ENCODE data around the gene HOXD8.

HOXD8 gene

GRCh38 chr2:176161825-176162626, 32.5 kb downstream of the HOXD8 start:
- no peak for DNase-seq

GRCh38 chr2:176162911-176163671, 33.6 kb downstream of the HOXD8 start:
- DNase-seq, result no peak

DNA sequence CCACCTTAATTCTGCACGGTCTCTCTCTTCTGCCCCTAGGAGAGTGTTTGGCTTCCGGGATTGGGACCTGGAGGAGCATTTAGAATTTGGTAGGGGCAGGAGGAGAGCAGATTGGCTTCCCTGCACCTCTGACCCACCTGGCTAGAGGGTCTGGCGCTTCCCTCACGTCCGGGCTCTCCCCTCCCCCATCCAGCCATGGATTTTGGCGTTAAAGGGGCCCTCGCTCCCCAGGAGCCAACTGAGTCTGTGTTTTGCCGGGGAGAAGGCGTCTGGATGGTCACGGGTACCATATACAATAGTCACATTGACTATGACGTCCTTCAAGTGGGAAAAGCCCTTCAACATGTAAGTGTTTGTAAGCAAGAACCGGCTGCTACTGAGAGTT, 34.2 kb downstream of the HOXD8 start:
- DNase-seq, result no peak

- no peak for DNase-seq
Measured at GRCh38 chr2:176164201-176164600, 34.7 kb downstream of the HOXD8 start.

DNA sequence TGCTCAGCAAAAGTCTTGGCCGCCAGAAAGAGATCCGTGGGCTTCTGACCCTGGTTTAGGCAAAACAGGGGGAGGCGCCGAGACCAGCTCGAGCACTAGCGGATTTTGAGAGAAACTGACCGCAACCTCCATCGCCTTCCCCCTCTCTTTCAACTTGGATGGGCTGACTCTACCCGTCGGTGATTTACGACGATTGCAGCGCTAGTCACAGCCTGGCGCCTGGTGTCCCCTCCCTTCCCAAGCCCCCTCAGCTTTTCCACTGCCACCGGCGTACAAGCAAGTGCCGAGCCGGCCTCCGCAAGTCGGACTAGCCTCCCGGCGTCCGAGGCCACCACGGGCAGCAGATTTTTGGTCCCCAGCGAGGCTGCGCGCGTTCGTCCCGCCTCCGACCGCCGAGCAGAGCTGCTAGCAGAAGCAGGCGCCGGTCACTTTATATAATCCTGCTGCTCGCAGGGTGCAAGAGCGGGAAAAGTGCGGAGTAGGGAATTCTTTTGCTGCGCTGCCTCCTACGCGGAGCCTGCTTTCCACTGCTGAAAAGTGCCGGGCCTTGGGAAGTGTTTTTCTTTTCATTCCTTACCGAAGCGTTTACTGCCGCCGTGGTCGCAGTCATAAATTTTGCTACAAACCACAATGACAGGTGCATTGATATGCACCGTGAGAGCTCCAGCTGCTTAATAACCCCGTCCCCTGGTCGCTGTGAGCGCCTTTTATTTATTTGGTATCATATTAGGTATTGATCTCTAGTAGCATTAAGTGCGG, 35.3 kb downstream of the HOXD8 start:
- DNase-seq, result no peak

DNA sequence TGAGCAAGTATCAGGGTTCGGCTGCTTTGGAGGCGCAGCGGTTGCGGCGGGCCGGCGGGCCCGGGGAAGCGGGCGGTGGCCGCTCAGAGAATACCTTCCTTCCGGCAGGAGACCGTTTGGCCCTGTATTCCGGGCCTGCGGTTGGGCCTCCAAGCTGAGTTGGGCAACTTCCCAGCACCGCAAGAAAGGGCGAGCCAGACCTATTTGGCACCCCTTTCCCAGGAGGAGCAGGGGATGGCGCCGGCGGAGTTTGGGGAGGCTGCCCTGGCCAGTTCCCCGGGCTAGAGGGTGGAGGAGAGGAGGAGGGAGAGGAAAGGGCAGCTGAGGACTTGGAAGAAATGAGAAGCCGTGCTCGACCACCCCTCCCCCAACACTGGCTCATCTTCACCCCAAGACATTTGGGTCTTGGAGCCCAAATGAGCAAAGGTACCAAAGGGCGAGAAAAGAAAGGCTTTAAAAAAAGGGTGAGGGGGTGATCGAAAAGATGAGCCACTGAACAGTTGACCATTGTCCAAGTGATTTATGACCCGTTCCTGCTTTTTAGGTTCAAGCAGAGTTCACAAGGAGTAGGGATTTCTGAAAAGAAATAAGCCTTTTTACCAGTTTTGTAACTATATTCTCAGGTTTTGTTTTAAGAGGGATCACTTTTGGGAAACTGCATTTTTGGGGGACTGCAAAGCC, 36.0 kb downstream of the HOXD8 start:
- no peak for DNase-seq

GRCh38 chr2:176166272-176166671, 36.8 kb downstream of the HOXD8 start:
- no peak for DNase-seq

GRCh38 chr2:176167398-176167797, 37.9 kb downstream of the HOXD8 start:
- no peak for DNase-seq

DNA sequence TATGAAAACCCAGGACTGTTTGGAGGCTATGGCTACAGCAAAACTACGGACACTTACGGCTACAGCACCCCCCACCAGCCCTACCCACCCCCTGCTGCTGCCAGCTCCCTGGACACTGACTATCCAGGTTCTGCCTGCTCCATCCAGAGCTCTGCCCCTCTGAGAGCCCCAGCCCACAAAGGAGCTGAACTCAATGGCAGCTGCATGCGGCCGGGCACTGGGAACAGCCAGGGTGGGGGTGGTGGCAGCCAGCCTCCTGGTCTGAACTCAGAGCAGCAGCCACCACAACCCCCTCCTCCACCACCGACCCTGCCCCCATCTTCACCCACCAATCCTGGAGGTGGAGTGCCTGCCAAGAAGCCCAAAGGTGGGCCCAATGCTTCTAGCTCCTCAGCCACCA, 39.7 kb downstream of the HOXD8 start:
- no peak for DNase-seq

DNA sequence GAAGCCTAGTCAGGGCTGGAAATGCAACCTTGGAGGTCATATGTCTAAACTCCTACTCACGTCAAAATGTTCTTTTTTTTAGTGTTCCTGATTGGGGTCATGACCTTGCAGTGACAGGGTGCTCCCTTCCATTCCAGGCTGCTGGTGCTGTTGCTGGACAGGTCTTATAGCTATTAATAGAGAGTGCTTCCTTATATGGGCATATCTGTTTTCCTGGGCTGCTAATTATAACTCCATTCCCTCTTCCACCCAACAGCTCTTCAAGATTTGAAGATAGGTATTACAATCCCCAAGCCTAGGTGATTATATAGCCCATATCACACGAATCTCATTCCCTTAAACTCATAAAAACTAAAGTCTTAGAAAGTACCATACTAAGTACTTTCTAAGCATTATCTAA, 40.2 kb downstream of the HOXD8 start:
- no peak for DNase-seq

GRCh38 chr2:176170602-176171305, 41.2 kb downstream of the HOXD8 start:
- no peak for DNase-seq

DNA sequence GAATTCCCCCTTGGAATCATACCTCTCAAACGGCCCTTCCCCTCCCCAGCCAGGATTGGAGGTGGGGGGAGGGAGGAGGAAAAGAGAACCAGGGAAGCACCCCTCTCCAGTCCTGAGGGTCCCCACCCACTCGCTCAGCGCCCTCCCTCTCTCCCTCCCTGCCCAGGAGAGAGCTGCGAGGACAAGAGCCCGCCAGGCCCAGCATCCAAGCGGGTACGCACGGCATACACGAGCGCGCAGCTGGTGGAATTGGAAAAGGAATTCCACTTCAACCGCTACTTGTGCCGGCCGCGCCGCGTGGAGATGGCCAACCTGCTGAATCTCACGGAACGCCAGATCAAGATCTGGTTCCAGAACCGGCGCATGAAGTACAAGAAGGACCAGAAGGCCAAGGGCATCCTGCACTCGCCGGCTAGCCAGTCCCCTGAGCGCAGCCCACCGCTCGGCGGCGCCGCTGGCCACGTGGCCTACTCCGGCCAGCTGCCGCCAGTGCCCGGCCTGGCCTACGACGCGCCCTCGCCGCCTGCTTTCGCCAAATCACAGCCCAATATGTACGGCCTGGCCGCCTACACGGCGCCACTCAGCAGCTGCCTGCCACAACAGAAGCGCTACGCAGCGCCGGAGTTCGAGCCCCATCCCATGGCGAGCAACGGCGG, 42.0 kb downstream of the HOXD8 start:
- no peak for DNase-seq

GRCh38 chr2:176172007-176172894, 42.7 kb downstream of the HOXD8 start:
- DNase-seq, result no peak

DNA sequence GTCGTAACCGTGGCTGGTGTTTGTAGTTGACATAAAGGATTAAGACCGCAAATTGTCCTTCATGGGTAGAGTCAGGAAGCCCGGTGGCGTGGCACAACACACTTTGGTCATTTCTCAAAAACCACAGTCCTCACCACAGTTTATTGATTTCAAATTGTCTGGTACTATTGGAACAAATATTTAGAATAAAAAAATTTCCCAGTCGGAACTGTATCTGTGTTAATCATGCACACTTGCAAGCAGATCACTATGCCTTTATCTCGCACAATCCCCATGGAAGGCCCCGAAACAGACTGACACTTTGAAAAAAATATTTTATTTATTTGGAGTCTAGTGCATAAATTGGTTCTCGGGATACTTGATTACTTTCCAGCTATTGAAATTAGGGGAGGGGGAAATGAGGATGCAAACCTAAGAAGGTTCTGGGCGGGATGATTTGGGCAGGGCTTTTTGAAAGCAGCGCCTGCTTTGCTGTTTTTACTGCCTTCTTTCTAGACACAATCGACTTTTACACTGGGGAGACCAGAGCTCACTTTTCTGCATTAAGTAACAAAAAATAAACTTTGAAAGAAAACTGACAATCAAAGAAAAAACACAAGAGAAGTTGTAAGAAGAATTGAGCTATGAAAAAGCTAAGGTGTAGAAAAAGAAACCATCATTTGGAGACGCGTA, 43.5 kb downstream of the HOXD8 start:
- DNase-seq, result no peak

DNA sequence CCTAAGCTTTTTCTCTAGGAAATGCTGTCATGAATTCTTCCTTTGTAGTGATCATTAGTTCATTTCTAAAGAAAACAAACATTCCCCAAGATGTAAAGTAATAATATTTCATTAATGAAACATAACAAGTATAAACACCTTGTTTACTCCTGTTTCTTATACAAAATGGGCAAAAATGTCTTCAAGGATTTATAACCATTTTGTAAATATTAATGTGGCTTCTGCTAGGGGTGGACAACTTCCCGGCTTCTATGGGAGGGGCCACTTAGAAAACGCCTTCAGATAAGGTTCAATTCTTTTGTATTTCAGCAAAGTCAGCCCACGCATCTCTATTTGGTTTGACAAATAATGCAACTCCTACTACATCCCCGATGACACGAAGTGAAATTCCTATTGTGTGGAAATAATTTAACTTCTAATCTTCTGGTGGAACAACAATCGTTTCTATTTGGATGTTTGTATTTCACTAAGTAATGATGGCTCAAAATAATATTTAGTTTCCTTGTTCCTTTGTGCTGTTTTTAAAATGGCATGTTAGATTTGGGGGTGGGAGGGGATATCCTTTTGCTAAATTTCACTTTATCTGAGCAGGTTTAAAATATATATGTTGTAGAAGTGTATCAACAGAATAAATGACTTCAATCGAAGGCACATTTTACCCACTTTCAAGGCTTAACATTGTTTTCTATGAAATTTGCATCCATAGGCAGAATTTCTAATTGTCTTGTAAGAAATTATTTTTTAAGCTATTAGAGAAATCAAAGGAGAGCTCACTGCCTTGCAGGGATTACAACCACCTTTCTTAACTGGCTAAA, 44.3 kb downstream of the HOXD8 start:
- no peak for DNase-seq

- no peak for DNase-seq
Measured at GRCh38 chr2:176174382-176174823, 44.9 kb downstream of the HOXD8 start.

DNA sequence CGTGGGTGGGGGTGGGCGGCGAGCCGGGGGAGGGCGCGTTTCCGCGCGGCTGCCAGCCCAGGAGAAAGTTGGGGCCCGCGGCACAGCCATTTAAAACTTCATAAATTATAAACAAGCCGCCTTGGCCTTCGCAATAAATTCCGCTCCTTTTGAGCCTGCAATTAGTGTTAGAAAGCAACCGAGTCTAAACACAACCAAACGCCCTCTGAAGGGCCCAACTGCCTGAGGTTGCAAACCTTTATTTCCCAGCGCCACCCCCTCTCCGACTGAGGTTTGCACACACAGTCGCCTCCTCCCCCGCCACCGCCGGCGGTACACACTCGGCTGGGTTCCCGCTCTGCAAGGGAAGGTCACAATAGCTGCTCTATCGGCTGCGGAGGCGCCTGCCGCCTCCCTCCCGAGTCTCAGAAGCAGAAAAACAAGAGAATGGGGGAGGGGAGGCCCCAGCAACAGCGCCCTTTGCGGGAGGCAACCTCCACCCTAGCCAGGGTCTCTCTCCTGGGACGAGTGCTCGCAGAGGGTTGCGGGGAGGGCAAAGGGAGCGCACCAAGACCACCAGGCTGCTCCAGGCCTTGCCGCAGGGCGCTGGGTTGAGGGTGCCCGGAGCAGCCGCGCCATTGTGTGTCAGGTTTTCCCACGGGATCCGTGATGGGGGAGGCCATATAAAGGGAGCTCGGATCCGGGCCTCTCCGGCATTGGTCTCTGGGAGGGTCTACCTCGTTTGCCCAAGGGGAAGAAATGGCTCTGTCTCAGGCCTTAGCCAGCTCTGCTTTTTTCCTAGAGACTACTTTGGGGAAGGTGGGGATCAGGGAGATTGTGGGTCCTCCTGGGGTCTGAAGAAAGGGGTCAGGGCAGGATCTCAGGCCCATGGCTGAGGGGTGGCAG, 45.6 kb downstream of the HOXD8 start:
- DNase-seq, result no peak

All from AML-193 (cell line).